ENCODE results near the gene MALL.
"Not testable (repeated sequence)": the region's sequence is repeated elsewhere in the genome, so short reads cannot be mapped to it uniquely, and the experiment has no call there.

MALL gene

GRCh38 chr2:110099038-110099425 is 16.6 kb downstream of the MALL start:
- no peak for DNase-seq (ENCODE audit: low read depth in 3 of 3)

- no peak for DNase-seq (ENCODE audit: low read depth in 3 of 3)
These were observed 18.0 kb downstream of the MALL start for GRCh38 chr2:110097506-110098220.

- DNase-seq (ENCODE audit: low read depth in 3 of 3), result no peak
These were observed 19.5 kb downstream of the MALL start for GRCh38 chr2:110095994-110096633.

- DNase-seq (ENCODE audit: low read depth in 3 of 3), result not testable (repeated sequence)
These were observed 20.6 kb downstream of the MALL start for GRCh38 chr2:110094884-110095534.

GRCh38 chr2:110093924-110094323 is 21.7 kb downstream of the MALL start:
- not testable (repeated sequence) for DNase-seq (ENCODE audit: low read depth in 3 of 3)

- DNase-seq (ENCODE audit: low read depth in 3 of 3), result not testable (repeated sequence)
These were observed 25.5 kb downstream of the MALL start for GRCh38 chr2:110090164-110090563.

GRCh38 chr2:110083757-110084156 is 31.9 kb downstream of the MALL start:
- not testable (repeated sequence) for DNase-seq (ENCODE audit: low read depth in 3 of 3)

- not testable (repeated sequence) for DNase-seq (ENCODE audit: low read depth in 3 of 3)
These were observed 32.5 kb downstream of the MALL start for GRCh38 chr2:110083162-110083561.

- not testable (repeated sequence) for DNase-seq (ENCODE audit: low read depth in 3 of 3)
These were observed 37.5 kb downstream of the MALL start for GRCh38 chr2:110078104-110078503.

GRCh38 chr2:110075896-110076295 is 39.7 kb downstream of the MALL start:
- not testable (repeated sequence) for DNase-seq (ENCODE audit: low read depth in 3 of 3)

GRCh38 chr2:110069869-110070268 is 45.8 kb downstream of the MALL start:
- DNase-seq (ENCODE audit: low read depth in 3 of 3), result not testable (repeated sequence)

GRCh38 chr2:110068153-110068552 is 47.5 kb downstream of the MALL start:
- not testable (repeated sequence) for DNase-seq (ENCODE audit: low read depth in 3 of 3)

GRCh38 chr2:110062332-110062731 is 53.3 kb downstream of the MALL start:
- not testable (repeated sequence) for DNase-seq (ENCODE audit: low read depth in 3 of 3)

- not testable (repeated sequence) for DNase-seq (ENCODE audit: low read depth in 3 of 3)
These were observed 55.1 kb downstream of the MALL start for GRCh38 chr2:110060550-110060949.

GRCh38 chr2:110059694-110060358 is 55.8 kb downstream of the MALL start:
- DNase-seq (ENCODE audit: low read depth in 3 of 3), result not testable (repeated sequence)

GRCh38 chr2:110059009-110059693 is 56.5 kb downstream of the MALL start:
- DNase-seq (ENCODE audit: low read depth in 3 of 3), result not testable (repeated sequence)

- DNase-seq (ENCODE audit: low read depth in 3 of 3), result not testable (repeated sequence)
These were observed 57.6 kb downstream of the MALL start for GRCh38 chr2:110058034-110058433.

- not testable (repeated sequence) for DNase-seq (ENCODE audit: low read depth in 3 of 3)
These were observed 59.7 kb downstream of the MALL start for GRCh38 chr2:110055819-110056408.

- not testable (repeated sequence) for DNase-seq (ENCODE audit: low read depth in 3 of 3)
These were observed 60.9 kb downstream of the MALL start for GRCh38 chr2:110054521-110055407.

GRCh38 chr2:110053688-110054087 is 61.9 kb downstream of the MALL start:
- DNase-seq (ENCODE audit: low read depth in 3 of 3), result not testable (repeated sequence)

All from stimulated activated CD4-positive, alpha-beta T cell treated with anti-CD3 and anti-CD28 coated beads, TNF-alpha, amount 100 ng/mL, for 24 hours (primary cell).